ENCODE results near the gene MAB21L3. TPM values are rescaled to one million over a fixed set of nuclear protein-coding genes. Genes with fewer than 3 reads are reported as not detected.
"Not testable (repeated sequence)": the region's sequence is repeated elsewhere in the genome, so short reads cannot be mapped to it uniquely, and the experiment has no call there.

MAB21L3 gene
- polyA plus RNA-seq, 1 donor = not detected

- no peak for DNase-seq (ENCODE audit: low read depth)
Observed at GRCh38 chr1:116133696-116134475, 22.7 kb downstream of the MAB21L3 start.

GRCh38 chr1:116134476-116134773, 23.2 kb downstream of the MAB21L3 start:
- DNase-seq (ENCODE audit: low read depth) = no peak

GRCh38 chr1:116138277-116138792, 27.1 kb downstream of the MAB21L3 start:
- DNase-seq (ENCODE audit: low read depth) = no peak

GRCh38 chr1:116139592-116140134, 28.5 kb downstream of the MAB21L3 start:
- DNase-seq (ENCODE audit: low read depth) = no peak

GRCh38 chr1:116144151-116144550, 33.0 kb downstream of the MAB21L3 start:
- DNase-seq (ENCODE audit: low read depth) = no peak

- not testable (repeated sequence) for DNase-seq (ENCODE audit: low read depth)
Observed at GRCh38 chr1:116146447-116147113, 35.4 kb downstream of the MAB21L3 start.

GRCh38 chr1:116147114-116147510, 35.9 kb downstream of the MAB21L3 start:
- no peak for DNase-seq (ENCODE audit: low read depth)

- no peak for DNase-seq (ENCODE audit: low read depth)
Observed at GRCh38 chr1:116147972-116148371, 36.8 kb downstream of the MAB21L3 start.

- DNase-seq (ENCODE audit: low read depth) = no peak
Observed at GRCh38 chr1:116148967-116149366, 37.8 kb downstream of the MAB21L3 start.

GRCh38 chr1:116150368-116150767, 39.2 kb downstream of the MAB21L3 start:
- DNase-seq (ENCODE audit: low read depth) = no peak

- no peak for DNase-seq (ENCODE audit: low read depth)
Observed at GRCh38 chr1:116151739-116152576, 40.8 kb downstream of the MAB21L3 start.

- no peak for DNase-seq (ENCODE audit: low read depth)
Observed at GRCh38 chr1:116152577-116152943, 41.4 kb downstream of the MAB21L3 start.

- DNase-seq (ENCODE audit: low read depth) = no peak
Observed at GRCh38 chr1:116152950-116153691, 41.9 kb downstream of the MAB21L3 start.

- DNase-seq (ENCODE audit: low read depth) = no peak
Observed at GRCh38 chr1:116153692-116154031, 42.5 kb downstream of the MAB21L3 start.

GRCh38 chr1:116154536-116154935, 43.3 kb downstream of the MAB21L3 start:
- no peak for DNase-seq (ENCODE audit: low read depth)

- no peak for DNase-seq (ENCODE audit: low read depth)
Observed at GRCh38 chr1:116157096-116157495, 45.9 kb downstream of the MAB21L3 start.

GRCh38 chr1:116159177-116159576, 48.0 kb downstream of the MAB21L3 start:
- no peak for DNase-seq (ENCODE audit: low read depth)

- no peak for DNase-seq (ENCODE audit: low read depth)
Observed at GRCh38 chr1:116159611-116160010, 48.4 kb downstream of the MAB21L3 start.

- DNase-seq (ENCODE audit: low read depth) = no peak
Observed at GRCh38 chr1:116161390-116161789, 50.2 kb downstream of the MAB21L3 start.

- no peak for DNase-seq (ENCODE audit: low read depth)
Observed at GRCh38 chr1:116161877-116162390, 50.7 kb downstream of the MAB21L3 start.

- DNase-seq (ENCODE audit: low read depth) = no peak
Observed at GRCh38 chr1:116163533-116163932, 52.3 kb downstream of the MAB21L3 start.

All from forelimb muscle (tissue), 1 donor.